ENCODE results near the gene PPDPF. TPM values are rescaled to one million over a fixed set of nuclear protein-coding genes. Genes with fewer than 3 reads are reported as not detected.

The PPDPF gene
- total and polyA plus RNA-seq, 2 of the 8 experiments (the other 6 are each of a cell fraction or from before 2014, with no cell fraction given), result 30.5 to 138 TPM

- ChIA-PET POLR2A (ENCODE audit: partially characterized antibody) (interaction anchor here (1.2 kb wide), 1 partner anchor 31 kb away, joined by 3 read pairs; no protein-coding TSS in a partner anchor), CTCF (ENCODE audit: partially characterized antibody) (interaction anchor here (0.8 to 1.7 kb wide), 5 partner anchors 11 to 372 kb away, joined by 3 to 7 read pairs (median 3); partner anchors contain the start of gene PTK6)
- no peak overlapping the region for H2BK20ac ChIP-seq (ENCODE audit: low read length)
- H3K56ac ChIP-seq (replicated peaks; ENCODE audit: insufficient read length, low read depth, low read length), result no peak overlapping the region
- H3K79me1 ChIP-seq (ENCODE audit: low read depth, low read length), result no peaks in the 10 kb centered on the region
- H4K5ac ChIP-seq (ENCODE audit: insufficient read length, low read depth, low read length), result no peak overlapping the region
- no peak overlapping the region for H2BK5ac ChIP-seq (ENCODE audit: low read depth, low read length)
- H3K36me3 ChIP-seq (ENCODE audit: control insufficient read depth in 2 of 4, insufficient read depth in 4 of 4, low read length in 3 of 4), result no peaks in the 10 kb centered on the region; a peak in 4 of 8 replicates
- DNase-seq (ENCODE audit: low read depth in 1 of 2, low spot score in 2 of 2) (no peak), FAIRE-seq (no peak)
- H3K18ac ChIP-seq (ENCODE audit: extremely low read depth, low read length), result no peak overlapping the region
- no peak for TF ChIP-seq BRCA1 (IDR thresholded peaks at IDR 0.05; ENCODE audit: low read depth, low read length)
- TF ChIP-seq CTCF (IDR thresholded peaks at IDR 0.05; ENCODE audit: control extremely low read depth in 1 of 3, insufficient read depth in 1 of 3, low read depth in 1 of 3, low read length in 3 of 3), result no peak
- no peak overlapping the region for H3K9ac ChIP-seq (replicated peaks in 1 of 4; ENCODE audit: extremely low read depth in 1 of 4, low read depth in 3 of 4, low read length in 3 of 4)
- no peak overlapping the region for H2BK120ac ChIP-seq (replicated peaks; ENCODE audit: low read depth, low read length)
- H3K27ac ChIP-seq (ENCODE audit: low read depth, low read length), result no peak overlapping the region
- H3K4ac ChIP-seq (replicated peaks; ENCODE audit: insufficient read length, low read depth, low read length), result no peak overlapping the region
- no peaks in the 10 kb centered on the region for H3K27me3 ChIP-seq (replicated peaks in 1 of 4; ENCODE audit: control insufficient read depth in 3 of 4, extremely low read depth in 1 of 4, insufficient read depth in 3 of 4, low read length in 3 of 4)
- no peaks in the 10 kb centered on the region for H3K79me2 ChIP-seq (ENCODE audit: control insufficient read depth in 1 of 2, insufficient read depth in 2 of 2, low read length in 2 of 2)
- no peak overlapping the region for H2BK15ac ChIP-seq (ENCODE audit: low read length)
- H3K4me1 ChIP-seq (replicated peaks in 1 of 4; ENCODE audit: control insufficient read depth in 3 of 4, insufficient read depth in 4 of 4, low read length in 3 of 4), result no peaks in the 10 kb centered on the region
- no peak overlapping the region for H3K4me3 ChIP-seq (ENCODE audit: extremely low read depth in 1 of 4, insufficient read depth in 2 of 4, low read depth in 3 of 4, low read length in 4 of 4)
- H3K23me2 ChIP-seq (ENCODE audit: low read depth, low read length), result no peaks in the 10 kb centered on the region
- H2AFZ ChIP-seq (ENCODE audit: low read length), result no peak overlapping the region
- no peaks in the 10 kb centered on the region for H3K9me3 ChIP-seq (ENCODE audit: insufficient read depth in 2 of 2, low read depth in 1 of 2, low read length in 1 of 2)
- no peak overlapping the region for H3K23ac ChIP-seq (ENCODE audit: insufficient read length)
- 91% methylated on average over 33 of the region's 54 CpGs; no CpG with 5 or more reads in 1 of the 2 experiments for WGBS, 2 experiments (ENCODE audit: extremely low coverage in 1 of 2, insufficient coverage in 1 of 2, insufficient read length in 1 of 2, insufficient replicate concordance in 2 of 2, low coverage in 1 of 2, low lambda C conversion rate in 2 of 2, missing lambda C conversion rate in 1 of 2)
- no peak overlapping the region for H4K91ac ChIP-seq (replicated peaks; ENCODE audit: insufficient read length, low read length)
- H2BK12ac ChIP-seq (ENCODE audit: low read depth, low read length), result no peak overlapping the region
- no peaks in the 10 kb centered on the region for H4K20me1 ChIP-seq (replicated peaks in 1 of 2; ENCODE audit: control insufficient read depth in 1 of 2, insufficient read depth in 2 of 2, low read length in 2 of 2)
- no peak overlapping the region for H3K4me2 ChIP-seq (ENCODE audit: insufficient read depth in 1 of 2, low read depth in 2 of 2, low read length in 2 of 2)
- H4K8ac ChIP-seq (ENCODE audit: extremely low read depth, insufficient read depth, low read length), result no peak overlapping the region
- H3K14ac ChIP-seq (ENCODE audit: insufficient read length), result no peak overlapping the region
- no peak overlapping the region for H2AK5ac ChIP-seq (ENCODE audit: low read depth, low read length)
Observed at GRCh38 chr20:63562461-63563224, 42.1 kb downstream of the PPDPF start.

Measured in H1 (cell line).